HG02973 (cell line): Measurements from ENCODE around the gene SLFN14.
"Not testable (repeated sequence)": the region's sequence is repeated elsewhere in the genome, so short reads cannot be mapped to it uniquely, and the experiment has no call there.

Source experiments
- ATAC-seq: cut with Tn5 transposase; IDR thresholded peaks from one replicate; pipeline ENCODE4 v1.9.1; 2021; ENCODE audit warnings: moderate library complexity; ENCODE audit not compliant: unreplicated experiment

SLFN14 gene

GRCh38 chr17:35523296-35523695, 37.3 kb downstream of the SLFN14 start:
- no peak for ATAC-seq

- ATAC-seq = not testable (repeated sequence)
These were observed 38.9 kb downstream of the SLFN14 start for GRCh38 chr17:35521654-35522256.

DNA sequence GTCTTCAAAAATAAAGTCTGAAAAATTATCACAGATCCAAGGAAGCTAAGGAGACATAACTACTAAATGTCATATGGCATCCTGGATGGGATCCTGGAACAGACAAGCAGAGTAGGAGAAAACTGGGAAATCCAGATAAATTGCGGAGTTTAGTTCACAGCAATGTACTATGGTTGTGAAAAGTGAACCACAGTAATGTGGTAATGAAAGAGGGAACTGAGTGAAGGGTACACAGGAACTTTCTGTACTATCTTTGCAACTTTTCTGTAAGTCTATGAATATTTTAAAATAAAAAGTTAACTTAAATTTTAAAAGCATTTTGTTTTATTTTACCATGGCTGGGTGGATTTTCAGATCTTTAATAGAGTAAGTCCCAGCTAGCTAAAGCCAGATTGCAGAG, 39.5 kb downstream of the SLFN14 start:
- no peak for ATAC-seq

- no peak for ATAC-seq
These were observed 40.6 kb downstream of the SLFN14 start for GRCh38 chr17:35519906-35520442.

- no peak for ATAC-seq
These were observed 41.2 kb downstream of the SLFN14 start for GRCh38 chr17:35519439-35519838.

GRCh38 chr17:35518431-35518830, 42.2 kb downstream of the SLFN14 start:
- ATAC-seq = not testable (repeated sequence)

DNA sequence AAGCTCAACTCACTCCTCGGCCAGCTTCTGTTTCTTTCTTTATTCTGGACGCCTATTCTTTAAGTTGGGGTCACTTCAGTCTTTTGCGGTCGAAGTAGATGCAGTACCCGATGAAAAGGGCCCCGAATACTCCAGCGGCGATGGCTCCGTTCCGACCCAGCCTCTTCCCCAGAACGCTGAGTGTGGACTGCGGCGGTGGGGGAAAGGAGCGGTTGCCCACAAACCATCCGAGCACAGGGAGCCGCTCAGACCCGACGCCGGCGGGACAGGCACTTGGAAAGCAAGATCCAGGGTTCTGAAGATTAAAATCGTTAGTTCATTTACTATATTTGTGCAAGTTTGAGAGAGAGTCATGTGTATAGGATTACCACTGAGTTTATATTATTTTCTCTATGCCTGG, 45.6 kb downstream of the SLFN14 start:
- ATAC-seq = no peak

DNA sequence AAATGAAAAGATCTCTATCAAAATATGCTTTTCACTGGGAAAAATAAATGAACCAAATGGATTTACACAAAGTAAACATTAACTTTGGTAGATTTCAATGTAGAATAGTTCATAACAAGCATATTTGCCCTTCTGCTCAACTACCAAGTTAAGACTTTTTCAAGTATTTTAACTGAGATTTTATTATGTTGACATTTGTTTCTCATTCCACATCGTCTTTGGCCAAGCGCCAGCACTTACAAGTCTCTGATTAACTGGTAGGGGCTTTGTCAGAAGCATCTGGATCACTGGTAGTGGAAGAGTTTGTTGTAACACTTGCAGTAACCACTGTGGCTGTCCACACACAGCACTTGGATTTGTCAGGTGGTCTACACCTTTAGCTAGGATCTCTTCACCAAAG, 46.1 kb downstream of the SLFN14 start:
- ATAC-seq = no peak
